HCT116 (cell line): ENCODE data around the gene ANO6.

Experiments
- EGR1 ChIP-seq: IDR thresholded peaks from 2 replicates; pipeline ENCODE4 v1.6.1; 2012; ENCODE audit warnings: low read depth
- ELF1 ChIP-seq: IDR thresholded peaks from 2 replicates; pipeline ENCODE4 v1.6.1; 2012; ENCODE audit warnings: low read depth, borderline replicate concordance
- EZH2 ChIP-seq: fragments of 200-600 bp; sonication (generic); IDR thresholded peaks from 2 replicates; pipeline ENCODE4 v1.6.1; 2017; ENCODE audit warnings: antibody characterized with exemption, mixed run types
- POLR2A ChIP-seq: IDR thresholded peaks from 2 replicates; pipeline ENCODE4 v1.7.0; 2011; ENCODE audit warnings: borderline replicate concordance; ENCODE audit not compliant: insufficient read depth, insufficient read length; ENCODE audit errors: extremely low read depth
- RAD21 ChIP-seq: IDR thresholded peaks from 2 replicates; pipeline ENCODE4 v1.6.1; 2012; ENCODE audit warnings: low read depth, mild to moderate bottlenecking
- SIN3A ChIP-seq: IDR thresholded peaks from 2 replicates; pipeline ENCODE4 v1.6.1; 2012; ENCODE audit warnings: low read depth
- TCF7L2 ChIP-seq: IDR thresholded peaks from 2 replicates; pipeline ENCODE4 v1.7.0; 2011; ENCODE audit warnings: borderline replicate concordance, inconsistent platforms; ENCODE audit not compliant: insufficient read depth, insufficient read length; ENCODE audit errors: extremely low read depth
- ZNF274 ChIP-seq: fragments of 200-500 bp; sonication (Bioruptor generic); IDR thresholded peaks from 2 replicates; pipeline ENCODE4 v1.6.1; 2014; ENCODE audit warnings: mild to moderate bottlenecking, low read depth, low read length, inconsistent platforms
- TF ChIP-seq, protein P1 (sequence below), 3 experiments: fragments of 200-600 bp in 1 of 3; sonication (generic) in 1 of 3; IDR thresholded peaks in 2 of 3; conservative IDR thresholded peaks in 1 of 3; 2 replicates each; pipeline ENCODE4 v1.5.1; 2012 to 2017; ENCODE audit warnings: low read depth in 2 of 3, low read length in 2 of 3, antibody characterized with exemption in 1 of 3, borderline replicate concordance in 1 of 3, control low read depth in 1 of 3, mild to moderate bottlenecking in 1 of 3, mixed read lengths in 1 of 3, mixed run types in 1 of 3, moderate library complexity in 1 of 3; ENCODE audit not compliant: insufficient read depth in 1 of 3
- TF ChIP-seq, protein P2 (sequence below): IDR thresholded peaks from 2 replicates; pipeline ENCODE4 v1.6.1; 2012

GRCh38 chr12:45304514-45305178 lies 88.8 kb downstream of the ANO6 start:
- no peak for TF ChIP-seq EZH2
- TF ChIP-seq, protein P1, sequence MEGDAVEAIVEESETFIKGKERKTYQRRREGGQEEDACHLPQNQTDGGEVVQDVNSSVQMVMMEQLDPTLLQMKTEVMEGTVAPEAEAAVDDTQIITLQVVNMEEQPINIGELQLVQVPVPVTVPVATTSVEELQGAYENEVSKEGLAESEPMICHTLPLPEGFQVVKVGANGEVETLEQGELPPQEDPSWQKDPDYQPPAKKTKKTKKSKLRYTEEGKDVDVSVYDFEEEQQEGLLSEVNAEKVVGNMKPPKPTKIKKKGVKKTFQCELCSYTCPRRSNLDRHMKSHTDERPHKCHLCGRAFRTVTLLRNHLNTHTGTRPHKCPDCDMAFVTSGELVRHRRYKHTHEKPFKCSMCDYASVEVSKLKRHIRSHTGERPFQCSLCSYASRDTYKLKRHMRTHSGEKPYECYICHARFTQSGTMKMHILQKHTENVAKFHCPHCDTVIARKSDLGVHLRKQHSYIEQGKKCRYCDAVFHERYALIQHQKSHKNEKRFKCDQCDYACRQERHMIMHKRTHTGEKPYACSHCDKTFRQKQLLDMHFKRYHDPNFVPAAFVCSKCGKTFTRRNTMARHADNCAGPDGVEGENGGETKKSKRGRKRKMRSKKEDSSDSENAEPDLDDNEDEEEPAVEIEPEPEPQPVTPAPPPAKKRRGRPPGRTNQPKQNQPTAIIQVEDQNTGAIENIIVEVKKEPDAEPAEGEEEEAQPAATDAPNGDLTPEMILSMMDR (IDR thresholded peaks at IDR 0.05 in 2 of 3, conservative IDR thresholded peaks at IDR 0.05 in 1 of 3; ENCODE audit: borderline replicate concordance in 1 of 3, insufficient read depth in 1 of 3, low read depth in 2 of 3, low read length in 2 of 3) = no peak
- no peak for TF ChIP-seq POLR2A
- no peak for TF ChIP-seq EGR1
- TF ChIP-seq SIN3A = no peak
- no peak for TF ChIP-seq RAD21
- TF ChIP-seq TCF7L2 = no peak
- TF ChIP-seq, protein P2, sequence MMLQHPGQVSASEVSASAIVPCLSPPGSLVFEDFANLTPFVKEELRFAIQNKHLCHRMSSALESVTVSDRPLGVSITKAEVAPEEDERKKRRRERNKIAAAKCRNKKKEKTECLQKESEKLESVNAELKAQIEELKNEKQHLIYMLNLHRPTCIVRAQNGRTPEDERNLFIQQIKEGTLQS = no peak
- TF ChIP-seq ZNF274 = no peak
- no peak for TF ChIP-seq ELF1
